Activated T-cell treated with anti-CD3 and anti-CD28 coated beads, Interleukin-2, amount 50 U/mL, for 24 hours (primary cell): ENCODE results near the gene LIMS1.

Experiments used
- DNase-seq: peaks from one replicate; pipeline ENCODE4 v3.0.0-alpha.2; 2020
- H3K27ac Mint-ChIP-seq: 2 replicates; pipeline ENCODE4 v1.8.0; 2020; ENCODE audit warnings: mild to moderate bottlenecking, mixed read lengths
- H3K27me3 Mint-ChIP-seq: 2 replicates; pipeline ENCODE4 v1.8.0; 2020; ENCODE audit warnings: mixed read lengths
- H3K36me3 Mint-ChIP-seq: 2 replicates; pipeline ENCODE4 v1.8.0; 2020; ENCODE audit warnings: low read depth, mixed read lengths
- H3K4me1 Mint-ChIP-seq: 2 replicates; pipeline ENCODE4 v1.8.0; 2020; ENCODE audit warnings: low read depth, mixed read lengths
- H3K4me3 Mint-ChIP-seq: 2 replicates; pipeline ENCODE4 v1.8.0; 2020; ENCODE audit warnings: mild to moderate bottlenecking, moderate library complexity, mixed read lengths
- H3K9me3 Mint-ChIP-seq: 2 replicates; pipeline ENCODE4 v1.8.0; 2020; ENCODE audit warnings: mixed read lengths

LIMS1 gene

DNA sequence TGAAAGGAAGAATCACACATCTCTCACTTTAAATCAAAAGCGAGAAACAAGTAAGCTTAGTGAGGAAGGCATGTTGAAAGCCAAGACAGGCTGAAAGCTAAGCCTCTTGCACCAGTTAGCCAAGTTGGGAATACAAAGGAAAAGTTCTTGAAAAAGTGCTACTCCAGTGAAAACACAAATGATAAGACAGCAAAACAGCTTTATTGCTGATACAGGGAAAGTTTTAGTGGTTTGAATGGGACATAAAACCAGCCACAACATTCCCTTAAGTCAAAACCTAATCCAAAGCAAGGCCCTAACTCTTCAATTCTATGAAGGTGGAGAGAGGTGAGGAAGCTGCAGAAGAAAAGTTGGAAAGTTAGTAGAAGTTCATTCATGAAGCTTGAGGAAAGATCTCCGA lies 28.0 kb downstream of the LIMS1 start:
- no peak overlapping the region for H3K27ac Mint-ChIP-seq
- no peak for DNase-seq
- H3K4me1 Mint-ChIP-seq, result peaks cover 19% of the 10 kb centered on the region
- H3K4me3 Mint-ChIP-seq, result no peak overlapping the region
- no peaks in the 10 kb centered on the region for H3K36me3 Mint-ChIP-seq
- H3K9me3 Mint-ChIP-seq, result no peaks in the 10 kb centered on the region
- H3K27me3 Mint-ChIP-seq, result no peaks in the 10 kb centered on the region

DNA sequence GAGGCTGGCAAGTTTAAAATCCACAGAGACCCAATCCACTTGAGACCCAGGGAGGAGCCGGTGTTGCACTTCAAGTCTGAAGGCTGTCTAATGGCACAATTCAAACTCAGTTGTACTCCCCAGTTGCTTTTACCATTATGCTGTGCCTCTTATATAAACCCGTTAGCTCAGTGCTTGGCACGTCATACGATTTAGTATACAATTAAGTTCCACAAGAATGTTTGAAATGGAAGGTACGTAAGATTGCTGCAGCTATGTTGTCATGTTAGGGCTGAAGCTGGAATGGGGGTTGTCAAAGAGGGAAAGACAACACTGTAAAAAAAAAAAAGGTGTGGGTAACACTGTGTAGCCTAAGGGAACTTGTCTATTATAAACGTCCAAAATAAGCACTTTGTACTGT lies 30.2 kb downstream of the LIMS1 start:
- no peak overlapping the region for H3K27ac Mint-ChIP-seq
- no peak overlapping the region for H3K4me3 Mint-ChIP-seq
- no peaks in the 10 kb centered on the region for H3K36me3 Mint-ChIP-seq
- no peaks in the 10 kb centered on the region for H3K9me3 Mint-ChIP-seq
- no peak for DNase-seq
- peaks cover 23% of the 10 kb centered on the region for H3K4me1 Mint-ChIP-seq
- H3K27me3 Mint-ChIP-seq, result no peaks in the 10 kb centered on the region

DNA sequence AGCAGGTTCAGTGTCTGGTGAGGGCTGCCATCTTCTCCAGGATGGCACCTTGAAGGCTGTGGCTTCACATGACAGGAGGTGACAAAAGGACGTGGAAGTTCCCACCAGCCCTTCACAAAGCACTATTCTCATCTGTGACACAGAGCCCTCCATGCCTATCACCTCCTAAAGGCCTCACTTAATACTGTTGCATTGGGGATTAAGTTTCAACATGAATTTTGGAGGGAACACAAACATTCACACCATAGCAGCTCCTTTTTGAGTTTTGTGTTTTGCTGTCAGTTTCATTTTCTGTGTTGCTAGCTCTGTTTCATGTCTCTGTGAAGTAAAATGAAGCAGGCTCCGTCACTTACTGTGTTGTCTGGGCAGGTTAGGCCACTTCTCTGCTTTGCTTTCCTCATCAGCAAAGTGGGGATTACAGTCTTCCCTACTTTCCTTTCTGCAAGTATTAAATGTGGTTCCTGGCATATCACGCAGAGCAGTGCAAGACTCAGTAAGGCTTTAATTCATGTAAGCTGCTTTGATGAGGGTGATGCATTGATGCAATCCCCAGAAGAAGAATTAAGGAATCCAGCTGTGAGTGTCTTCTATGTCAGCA lies 31.6 kb downstream of the LIMS1 start:
- no peak for DNase-seq
- no peaks in the 10 kb centered on the region for H3K27me3 Mint-ChIP-seq
- peaks cover 23% of the 10 kb centered on the region for H3K4me1 Mint-ChIP-seq
- H3K36me3 Mint-ChIP-seq, result no peaks in the 10 kb centered on the region
- no peaks in the 10 kb centered on the region for H3K9me3 Mint-ChIP-seq
- peak overlapping the region; percentile 55 for H3K27ac Mint-ChIP-seq
- H3K4me3 Mint-ChIP-seq, result no peak overlapping the region

DNA sequence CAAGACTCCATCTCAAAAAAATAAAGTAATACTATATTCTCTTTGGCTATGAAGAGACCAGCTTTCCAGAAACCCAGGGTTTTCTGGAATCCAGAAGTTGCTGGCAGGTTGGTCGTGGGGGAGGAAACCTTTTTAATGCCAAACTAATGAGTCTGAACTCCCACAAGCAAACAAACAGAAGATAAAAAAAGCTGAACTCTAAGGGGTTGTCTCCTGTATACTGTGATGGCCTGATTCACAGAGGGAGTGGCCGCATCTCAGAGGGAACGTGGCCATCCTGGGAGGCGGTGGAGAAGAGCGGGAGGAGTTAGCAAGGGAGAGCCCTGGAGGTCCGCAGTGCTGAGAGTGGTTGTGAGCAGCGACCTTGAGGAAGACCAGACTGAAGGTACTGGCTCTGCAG lies 36.1 kb downstream of the LIMS1 start:
- H3K27ac Mint-ChIP-seq, result no peak overlapping the region
- no peaks in the 10 kb centered on the region for H3K36me3 Mint-ChIP-seq
- H3K4me3 Mint-ChIP-seq, result no peak overlapping the region
- H3K9me3 Mint-ChIP-seq, result no peaks in the 10 kb centered on the region
- H3K4me1 Mint-ChIP-seq, result peaks cover 35% of the 10 kb centered on the region
- H3K27me3 Mint-ChIP-seq, result no peaks in the 10 kb centered on the region
- no peak for DNase-seq

DNA sequence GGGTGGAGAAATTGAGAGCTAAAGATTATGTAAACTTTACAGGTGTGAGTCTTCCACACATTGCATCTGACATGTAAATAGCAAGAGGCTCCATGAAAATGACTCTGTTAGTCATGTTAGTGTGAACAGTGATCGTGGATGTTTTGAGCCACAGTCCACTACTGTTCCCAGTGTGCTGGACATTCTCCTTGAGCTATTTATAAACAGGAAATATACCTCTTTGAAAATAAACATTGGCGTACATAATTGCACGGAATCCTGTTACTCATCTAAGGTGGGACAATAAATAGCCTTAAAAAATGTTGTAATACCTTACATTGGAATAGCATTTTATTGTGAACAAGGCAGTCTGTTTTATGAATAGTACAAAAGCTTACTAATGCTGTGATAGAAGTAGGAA lies 37.0 kb downstream of the LIMS1 start:
- no peaks in the 10 kb centered on the region for H3K27me3 Mint-ChIP-seq
- no peaks in the 10 kb centered on the region for H3K36me3 Mint-ChIP-seq
- DNase-seq, result no peak
- no peak overlapping the region for H3K27ac Mint-ChIP-seq
- no peaks in the 10 kb centered on the region for H3K9me3 Mint-ChIP-seq
- H3K4me1 Mint-ChIP-seq, result peaks cover 29% of the 10 kb centered on the region
- no peak overlapping the region for H3K4me3 Mint-ChIP-seq

DNA sequence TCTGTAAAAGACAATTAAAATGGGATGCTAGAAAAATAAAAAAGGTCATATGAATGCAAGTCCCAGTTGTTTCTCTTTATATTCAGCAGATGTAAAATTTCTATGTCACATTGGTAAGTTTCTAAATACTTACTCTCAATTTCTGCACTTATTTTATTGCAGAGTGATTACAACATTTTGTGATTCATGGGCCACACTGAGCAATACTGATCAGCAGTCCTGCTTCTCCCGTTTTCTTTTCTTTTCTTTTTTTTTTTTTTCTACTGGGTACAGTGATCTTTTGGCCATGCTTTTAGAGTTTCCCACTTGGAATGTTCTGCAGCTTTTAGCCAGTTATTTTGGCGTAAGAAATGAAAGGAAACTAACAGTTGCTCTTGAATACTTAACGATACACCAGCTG lies 38.8 kb downstream of the LIMS1 start:
- no peaks in the 10 kb centered on the region for H3K27me3 Mint-ChIP-seq
- H3K4me1 Mint-ChIP-seq, result peaks cover 22% of the 10 kb centered on the region
- H3K4me3 Mint-ChIP-seq, result no peak overlapping the region
- H3K27ac Mint-ChIP-seq, result no peak overlapping the region
- H3K36me3 Mint-ChIP-seq, result no peaks in the 10 kb centered on the region
- no peak for DNase-seq
- no peaks in the 10 kb centered on the region for H3K9me3 Mint-ChIP-seq

DNA sequence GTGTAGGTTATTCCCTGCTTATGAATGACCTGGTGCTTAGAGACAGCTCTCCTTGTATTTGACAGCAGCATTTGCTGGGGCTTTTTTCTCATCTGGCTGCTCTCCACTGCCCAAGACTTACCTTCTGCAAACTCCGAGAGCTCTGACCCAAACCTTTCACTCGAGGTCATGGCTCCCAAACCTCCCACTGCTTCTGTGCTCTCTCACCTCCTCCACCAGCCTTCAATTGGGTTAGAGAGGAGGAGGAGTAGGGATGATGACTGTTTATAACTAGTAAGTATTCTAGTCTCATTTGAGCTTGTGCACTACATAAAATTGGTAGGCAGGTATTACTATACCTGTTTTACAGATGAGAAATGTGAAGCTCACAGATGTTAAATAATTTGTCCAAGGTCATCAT lies 40.1 kb downstream of the LIMS1 start:
- Mint-ChIP-seq H3K4me1 (peaks cover 22% of the 10 kb centered on the region), H3K4me3 (no peak overlapping the region), H3K27ac (no peak overlapping the region), H3K36me3 (no peaks in the 10 kb centered on the region), H3K9me3 (no peaks in the 10 kb centered on the region), H3K27me3 (no peaks in the 10 kb centered on the region)
- no peak for DNase-seq

DNA sequence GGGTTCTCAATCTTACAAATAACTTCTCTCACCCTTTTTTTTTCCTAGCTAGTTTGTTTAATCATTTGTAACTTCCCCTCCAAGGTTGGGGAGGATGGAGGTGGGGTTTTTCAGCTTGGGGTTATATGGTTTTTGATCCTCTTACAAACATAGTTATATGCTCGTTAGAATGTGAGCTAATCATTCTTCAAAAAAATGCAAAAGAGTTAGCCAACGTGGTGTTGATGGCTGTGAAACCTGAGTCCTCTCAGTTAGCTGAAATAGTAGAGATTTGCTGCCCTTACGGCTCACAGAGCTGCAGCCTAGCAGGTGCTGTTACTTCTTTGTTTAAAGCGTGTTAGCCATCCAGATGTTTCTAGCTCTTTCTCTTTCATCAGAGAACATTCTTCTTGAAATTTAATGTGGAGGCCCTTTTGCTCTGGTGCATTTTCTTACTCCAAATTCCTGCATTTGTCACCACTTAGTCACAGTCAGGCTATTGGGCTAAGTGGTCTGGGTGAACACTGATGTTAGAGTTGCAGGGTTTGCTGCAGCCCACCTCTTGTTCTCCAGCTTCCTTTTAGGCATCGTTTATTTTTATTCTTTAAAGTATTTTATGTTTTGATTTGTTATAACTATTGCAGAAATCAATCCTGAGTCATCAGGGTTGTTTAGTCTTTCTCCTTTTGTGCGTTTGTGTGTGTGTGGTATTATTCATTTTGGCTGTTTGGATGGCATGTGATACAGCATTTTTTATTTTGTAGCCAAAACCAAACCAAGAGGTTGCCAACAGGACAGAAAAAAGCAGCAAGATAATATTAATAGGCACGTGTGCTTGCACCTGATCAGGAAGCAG lies 41.1 kb downstream of the LIMS1 start:
- H3K27ac Mint-ChIP-seq, result peak overlapping the region; percentile 73
- H3K4me3 Mint-ChIP-seq, result no peak overlapping the region
- no peaks in the 10 kb centered on the region for H3K27me3 Mint-ChIP-seq
- no peaks in the 10 kb centered on the region for H3K36me3 Mint-ChIP-seq
- peaks cover 31% of the 10 kb centered on the region for H3K4me1 Mint-ChIP-seq
- no peaks in the 10 kb centered on the region for H3K9me3 Mint-ChIP-seq
- DNase-seq, result no peak

DNA sequence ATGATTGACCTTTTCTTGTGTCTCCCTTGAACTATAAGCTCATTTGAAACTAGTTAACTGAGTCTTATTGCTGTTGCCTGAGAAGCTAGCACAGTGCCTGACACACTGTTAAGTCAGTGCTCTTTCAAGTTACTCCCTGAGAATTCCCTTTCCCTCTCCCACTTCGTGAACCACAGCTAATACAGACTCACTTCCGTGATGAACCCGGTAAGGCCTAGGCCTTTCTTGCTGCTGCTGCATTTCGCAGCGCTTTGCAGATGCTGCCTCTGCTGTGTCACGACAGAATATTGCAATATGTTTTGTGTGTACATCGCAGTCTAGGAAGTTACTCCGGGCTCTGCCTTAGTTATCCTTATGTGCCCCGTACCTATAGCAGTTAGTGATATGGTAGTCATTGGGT lies 42.8 kb downstream of the LIMS1 start:
- Mint-ChIP-seq H3K4me1 (peaks cover 47% of the 10 kb centered on the region), H3K27ac (no peak overlapping the region), H3K4me3 (no peak overlapping the region)

DNA sequence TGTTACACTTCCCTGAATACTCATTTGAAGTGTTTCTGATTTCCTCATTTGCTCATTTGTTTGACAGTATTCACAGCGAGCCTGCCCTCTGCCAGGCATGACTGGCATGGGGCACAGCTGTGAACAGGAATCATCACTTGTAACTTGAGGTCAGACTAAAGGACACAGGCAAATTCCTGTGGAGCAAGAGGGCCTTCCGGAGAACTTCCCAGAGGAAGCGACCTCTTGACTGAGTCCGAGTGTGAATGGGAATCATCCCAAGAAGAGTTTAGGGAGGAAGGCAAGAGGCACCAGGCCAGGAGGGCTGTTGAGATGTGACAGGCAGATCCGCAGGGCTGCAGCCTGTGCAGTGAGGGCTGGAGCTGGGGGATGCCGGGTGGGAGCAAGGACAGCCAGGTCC lies 45.4 kb downstream of the LIMS1 start:
- Mint-ChIP-seq H3K27me3 (no peaks in the 10 kb centered on the region), H3K27ac (peak overlapping the region; percentile 92), H3K9me3 (no peaks in the 10 kb centered on the region), H3K4me1 (peaks cover 44% of the 10 kb centered on the region), H3K36me3 (no peaks in the 10 kb centered on the region), H3K4me3 (no peak overlapping the region)
- DNase-seq, result no peak

More for the DNA sequence above, 42.8 kb downstream of the LIMS1 start:
- DNase-seq, result no peak
- no peaks in the 10 kb centered on the region for H3K36me3 Mint-ChIP-seq
- no peaks in the 10 kb centered on the region for H3K27me3 Mint-ChIP-seq
- H3K9me3 Mint-ChIP-seq, result no peaks in the 10 kb centered on the region

DNA sequence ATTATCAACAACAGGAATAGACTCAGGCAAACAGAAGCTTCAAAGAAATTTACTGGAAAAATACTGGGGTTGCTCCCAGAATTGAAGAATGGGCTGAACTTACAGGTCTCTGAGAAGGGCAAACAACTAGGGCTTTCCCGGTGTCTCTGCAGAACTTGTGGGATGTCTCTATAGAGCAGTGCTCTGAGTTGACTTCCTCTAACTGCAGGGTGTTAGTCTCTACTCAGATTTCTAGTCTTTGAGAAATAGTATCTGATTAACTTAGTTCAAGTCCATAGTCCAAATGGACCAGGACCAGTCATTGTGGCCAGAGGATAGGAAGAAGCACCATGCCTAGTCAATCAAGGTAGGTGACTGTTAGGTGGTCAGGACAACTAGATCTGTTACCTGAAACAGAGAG lies 45.8 kb downstream of the LIMS1 start:
- Mint-ChIP-seq H3K9me3 (no peaks in the 10 kb centered on the region), H3K27me3 (no peaks in the 10 kb centered on the region), H3K4me1 (peaks cover 40% of the 10 kb centered on the region), H3K27ac (peak overlapping the region; percentile 92), H3K36me3 (no peaks in the 10 kb centered on the region), H3K4me3 (no peak overlapping the region)
- DNase-seq, result no peak

DNA sequence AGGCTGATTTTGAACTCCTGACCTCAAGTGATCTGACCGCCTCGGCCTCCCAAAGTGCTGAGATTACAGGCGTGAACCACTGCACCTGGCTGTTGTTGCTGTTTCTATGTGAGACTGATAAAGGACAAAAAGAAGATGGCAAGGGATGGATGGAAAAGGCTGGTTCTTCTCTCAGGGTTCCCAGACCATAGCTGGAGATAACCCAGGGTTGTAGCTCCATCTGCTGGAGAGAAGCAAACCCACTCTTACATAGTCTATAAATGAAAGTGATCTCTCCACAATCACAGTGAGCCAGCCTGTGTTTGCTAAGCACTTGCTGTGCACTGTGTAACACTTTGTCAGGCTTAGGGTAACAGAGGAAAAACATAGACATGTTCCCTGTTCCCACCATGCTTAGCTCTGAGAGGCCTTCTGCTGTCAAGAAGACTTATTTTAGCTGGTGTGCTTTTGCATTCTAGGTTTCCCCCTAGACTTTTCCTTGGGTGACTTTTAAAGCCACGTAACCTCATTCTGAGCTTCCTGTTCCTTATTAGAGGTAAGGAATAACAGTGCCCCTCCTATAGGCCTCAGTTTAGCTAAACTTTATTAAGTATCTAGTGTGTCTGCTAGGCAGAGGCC lies 49.7 kb downstream of the LIMS1 start:
- peak; percentile 49 for DNase-seq
- H3K27ac Mint-ChIP-seq, result no peak overlapping the region
- H3K36me3 Mint-ChIP-seq, result no peaks in the 10 kb centered on the region
- H3K9me3 Mint-ChIP-seq, result no peaks in the 10 kb centered on the region
- no peak overlapping the region for H3K4me3 Mint-ChIP-seq
- H3K4me1 Mint-ChIP-seq, result peaks cover 48% of the 10 kb centered on the region
- H3K27me3 Mint-ChIP-seq, result no peaks in the 10 kb centered on the region

DNA sequence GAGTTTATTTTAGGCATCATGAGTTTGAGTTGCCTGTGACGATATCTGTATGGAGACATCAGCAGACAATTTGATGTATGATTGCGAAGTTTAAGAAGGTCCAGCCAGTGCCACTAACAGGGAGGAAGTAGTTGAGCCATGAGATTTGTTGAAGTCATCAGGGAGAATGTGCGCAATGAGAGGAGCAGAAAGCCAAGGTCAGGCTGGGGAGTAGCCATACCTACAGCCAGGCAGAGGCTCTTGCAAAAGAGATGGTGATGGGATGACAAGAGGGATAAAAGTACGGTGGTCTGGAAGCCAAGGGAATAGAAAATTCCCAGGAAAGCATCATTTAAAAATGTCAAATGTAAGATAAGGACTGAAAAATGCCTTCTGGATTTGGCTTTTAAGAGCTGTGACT lies 51.2 kb downstream of the LIMS1 start:
- H3K4me1 Mint-ChIP-seq, result peaks cover 50% of the 10 kb centered on the region
- H3K9me3 Mint-ChIP-seq, result no peaks in the 10 kb centered on the region
- H3K27me3 Mint-ChIP-seq, result no peaks in the 10 kb centered on the region
- DNase-seq, result no peak
- no peaks in the 10 kb centered on the region for H3K36me3 Mint-ChIP-seq
- no peak overlapping the region for H3K4me3 Mint-ChIP-seq
- no peak overlapping the region for H3K27ac Mint-ChIP-seq

DNA sequence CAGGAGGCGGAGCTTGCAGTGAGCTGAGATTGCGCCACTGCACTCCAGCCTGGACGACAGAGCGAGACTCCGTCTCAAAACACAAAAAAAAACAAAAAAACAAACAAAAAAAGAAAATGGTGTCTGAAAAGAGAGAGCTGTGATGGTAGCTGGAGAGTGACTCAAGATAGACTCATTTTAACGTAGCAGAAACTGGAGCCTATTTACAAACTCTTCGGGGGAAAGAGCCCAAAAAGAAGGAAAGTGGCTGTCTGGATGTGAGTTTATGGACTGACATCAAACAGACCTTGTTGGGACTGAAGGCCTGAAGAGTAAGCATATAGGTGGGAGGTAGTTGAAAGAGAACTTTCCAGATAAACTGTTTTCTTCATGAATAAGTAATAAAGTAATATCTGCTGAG lies 51.8 kb downstream of the LIMS1 start:
- DNase-seq, result no peak
- no peak overlapping the region for H3K27ac Mint-ChIP-seq
- no peaks in the 10 kb centered on the region for H3K9me3 Mint-ChIP-seq
- H3K4me3 Mint-ChIP-seq, result no peak overlapping the region
- H3K4me1 Mint-ChIP-seq, result peaks cover 50% of the 10 kb centered on the region
- H3K36me3 Mint-ChIP-seq, result no peaks in the 10 kb centered on the region
- H3K27me3 Mint-ChIP-seq, result no peaks in the 10 kb centered on the region

DNA sequence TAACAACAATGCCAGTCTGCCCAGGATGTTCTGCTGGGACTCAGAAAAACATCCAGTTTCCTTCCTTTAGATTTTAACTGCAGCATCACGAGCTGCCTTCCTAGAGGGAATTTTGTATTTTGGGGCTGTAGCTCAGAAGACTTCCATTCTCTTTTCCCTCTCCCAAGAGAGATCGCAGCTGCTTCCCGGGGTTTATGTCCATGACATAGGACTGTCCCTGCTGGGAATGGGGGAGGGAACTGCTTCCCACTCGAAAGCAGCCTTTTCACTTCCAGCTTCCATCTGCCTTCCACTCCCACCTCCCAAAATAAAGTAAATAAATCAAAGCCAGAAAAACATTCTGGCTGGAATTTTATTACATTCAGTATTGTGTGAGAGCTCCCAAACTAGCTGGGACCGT lies 52.4 kb downstream of the LIMS1 start:
- no peak for DNase-seq
- no peaks in the 10 kb centered on the region for H3K9me3 Mint-ChIP-seq
- no peaks in the 10 kb centered on the region for H3K27me3 Mint-ChIP-seq
- H3K36me3 Mint-ChIP-seq, result no peaks in the 10 kb centered on the region
- H3K4me1 Mint-ChIP-seq, result peaks cover 47% of the 10 kb centered on the region
- H3K4me3 Mint-ChIP-seq, result no peak overlapping the region
- H3K27ac Mint-ChIP-seq, result no peak overlapping the region
